ENCODE data around the gene CCDC74A.
"Not testable (repeated sequence)": the region's sequence is repeated elsewhere in the genome, so short reads cannot be mapped to it uniquely, and the experiment has no call there.

Gene CCDC74A

GRCh38 chr2:131486201-131486902, 41.3 kb upstream of the CCDC74A start:
- not testable (repeated sequence) for H2AFZ ChIP-seq (ENCODE audit: low read depth, low read length); H3K23ac ChIP-seq (ENCODE audit: low read length in 2 of 2); H3K4ac ChIP-seq (ENCODE audit: low read depth in 1 of 2, low read length in 2 of 2); H3K4me3 ChIP-seq (ENCODE audit: insufficient read depth in 1 of 2, low read depth in 1 of 2, low read length in 2 of 2); H4K91ac ChIP-seq (ENCODE audit: low read length); H2BK15ac ChIP-seq (ENCODE audit: low read depth, poor library complexity, severe bottlenecking); H3K14ac ChIP-seq (ENCODE audit: low read length in 2 of 2); H2BK120ac ChIP-seq (ENCODE audit: low read depth, low read length); H2AK5ac ChIP-seq (ENCODE audit: low read length, severe bottlenecking); H4K8ac ChIP-seq (ENCODE audit: low read length); H2BK12ac ChIP-seq (ENCODE audit: low read length in 2 of 2); H3K4me2 ChIP-seq (ENCODE audit: low read length, poor library complexity, severe bottlenecking); H3K27me3 ChIP-seq (ENCODE audit: control insufficient read depth in 1 of 2, insufficient read depth in 1 of 2, low read length in 2 of 2); H3K18ac ChIP-seq (ENCODE audit: low read depth in 1 of 2, low read length in 2 of 2); H3K27ac ChIP-seq (ENCODE audit: low read length, poor library complexity, severe bottlenecking); H3K9ac ChIP-seq (ENCODE audit: low read length); H2BK5ac ChIP-seq (ENCODE audit: low read depth, low read length, poor library complexity, severe bottlenecking); DNase-seq; H3K9me3 ChIP-seq (ENCODE audit: control insufficient read depth, low read length)
- H3K4me1 ChIP-seq (ENCODE audit: control insufficient read depth, insufficient read depth, low read depth, low read length), result peaks cover 39% of the 10 kb centered on the region
- 98% methylated on average over 14 of the region's 14 CpGs for WGBS
- H3K36me3 ChIP-seq (ENCODE audit: control insufficient read depth in 1 of 2, insufficient read depth in 2 of 2, low read depth in 1 of 2, low read length in 2 of 2), result peaks cover 4 to 37% of the 10 kb centered on the region in 2 experiments
- peaks cover 17% of the 10 kb centered on the region for H3K79me1 ChIP-seq (replicated peaks; ENCODE audit: low read length, poor library complexity, severe bottlenecking)

GRCh38 chr2:131488306-131489205, 39.1 kb upstream of the CCDC74A start:
- no peaks in the 10 kb centered on the region for H3K27me3 ChIP-seq (ENCODE audit: control insufficient read depth in 1 of 2, insufficient read depth in 1 of 2, low read length in 2 of 2)
- peak overlapping the region; percentile 49 for H2AK5ac ChIP-seq (ENCODE audit: low read length, severe bottlenecking)
- no peak overlapping the region for H3K4me2 ChIP-seq (ENCODE audit: low read length, poor library complexity, severe bottlenecking)
- H2AFZ ChIP-seq (ENCODE audit: low read depth, low read length), result no peak overlapping the region
- H3K9me3 ChIP-seq (ENCODE audit: control insufficient read depth, low read length), result no peaks in the 10 kb centered on the region
- peak overlapping the region in 1 of 2 experiments; percentile 94 for H3K23ac ChIP-seq (ENCODE audit: low read length in 2 of 2)
- H3K79me1 ChIP-seq (replicated peaks; ENCODE audit: low read length, poor library complexity, severe bottlenecking), result peaks cover 13% of the 10 kb centered on the region
- no peak overlapping the region for H2BK15ac ChIP-seq (ENCODE audit: low read depth, poor library complexity, severe bottlenecking)
- H2BK120ac ChIP-seq (ENCODE audit: low read depth, low read length), result no peak overlapping the region
- 86% methylated on average over 14 of the region's 14 CpGs for WGBS
- H4K91ac ChIP-seq (ENCODE audit: low read length), result no peak overlapping the region
- H4K8ac ChIP-seq (ENCODE audit: low read length), result no peak overlapping the region
- no peak overlapping the region for H2BK5ac ChIP-seq (ENCODE audit: low read depth, low read length, poor library complexity, severe bottlenecking)
- peak overlapping the region; percentile 1 for H3K27ac ChIP-seq (ENCODE audit: low read length, poor library complexity, severe bottlenecking)
- no peak overlapping the region for H3K18ac ChIP-seq (ENCODE audit: low read depth in 1 of 2, low read length in 2 of 2)
- no peak overlapping the region for H3K9ac ChIP-seq (ENCODE audit: low read length)
- peaks cover 4 to 23% of the 10 kb centered on the region in 2 experiments for H3K36me3 ChIP-seq (ENCODE audit: control insufficient read depth in 1 of 2, insufficient read depth in 2 of 2, low read depth in 1 of 2, low read length in 2 of 2)
- no peak overlapping the region for H2BK12ac ChIP-seq (ENCODE audit: low read length in 2 of 2)
- no peak for DNase-seq
- peaks cover 36% of the 10 kb centered on the region for H3K4me1 ChIP-seq (ENCODE audit: control insufficient read depth, insufficient read depth, low read depth, low read length)
- no peak overlapping the region for H3K4ac ChIP-seq (ENCODE audit: low read depth in 1 of 2, low read length in 2 of 2)
- peak overlapping the region in 1 of 2 experiments; percentile 87 for H3K14ac ChIP-seq (ENCODE audit: low read length in 2 of 2)
- no peak overlapping the region for H3K4me3 ChIP-seq (ENCODE audit: insufficient read depth in 1 of 2, low read depth in 1 of 2, low read length in 2 of 2)

- not testable (repeated sequence) for H3K9me3 ChIP-seq (ENCODE audit: control insufficient read depth, low read length); H2BK5ac ChIP-seq (ENCODE audit: low read depth, low read length, poor library complexity, severe bottlenecking); DNase-seq; H2BK120ac ChIP-seq (ENCODE audit: low read depth, low read length); H3K27me3 ChIP-seq (ENCODE audit: control insufficient read depth in 1 of 2, insufficient read depth in 1 of 2, low read length in 2 of 2); H3K79me1 ChIP-seq (replicated peaks; ENCODE audit: low read length, poor library complexity, severe bottlenecking); H2BK15ac ChIP-seq (ENCODE audit: low read depth, poor library complexity, severe bottlenecking); H3K18ac ChIP-seq (ENCODE audit: low read depth in 1 of 2, low read length in 2 of 2); H2BK12ac ChIP-seq (ENCODE audit: low read length in 2 of 2); H3K23ac ChIP-seq (ENCODE audit: low read length in 2 of 2); H4K91ac ChIP-seq (ENCODE audit: low read length)
- 72% methylated on average over 20 of the region's 20 CpGs for WGBS
- H3K27ac ChIP-seq (ENCODE audit: low read length, poor library complexity, severe bottlenecking), result peak overlapping the region; percentile 81
- peak overlapping the region; percentile 63 for H2AK5ac ChIP-seq (ENCODE audit: low read length, severe bottlenecking)
- peaks cover 39% of the 10 kb centered on the region for H3K4me1 ChIP-seq (ENCODE audit: control insufficient read depth, insufficient read depth, low read depth, low read length)
- H4K8ac ChIP-seq (ENCODE audit: low read length), result peak overlapping the region; percentile 59
- peak overlapping the region in 1 of 2 experiments; percentile 64 for H3K4ac ChIP-seq (ENCODE audit: low read depth in 1 of 2, low read length in 2 of 2)
- peak overlapping the region; percentile 72 for H3K9ac ChIP-seq (ENCODE audit: low read length)
- H3K4me3 ChIP-seq (ENCODE audit: insufficient read depth in 1 of 2, low read depth in 1 of 2, low read length in 2 of 2), result peak overlapping the region; percentile 59 to 78
- peak overlapping the region in 1 of 2 experiments; percentile 73 for H3K14ac ChIP-seq (ENCODE audit: low read length in 2 of 2)
- H2AFZ ChIP-seq (ENCODE audit: low read depth, low read length), result peak overlapping the region; percentile 18
- H3K4me2 ChIP-seq (ENCODE audit: low read length, poor library complexity, severe bottlenecking), result peak overlapping the region; percentile 64
- H3K36me3 ChIP-seq (ENCODE audit: control insufficient read depth in 1 of 2, insufficient read depth in 2 of 2, low read depth in 1 of 2, low read length in 2 of 2), result peaks cover 4 to 16% of the 10 kb centered on the region in 2 experiments
Observed at GRCh38 chr2:131490616-131491468, 36.8 kb upstream of the CCDC74A start.
